ENCODE measurements around the gene TUG1.

DNA sequence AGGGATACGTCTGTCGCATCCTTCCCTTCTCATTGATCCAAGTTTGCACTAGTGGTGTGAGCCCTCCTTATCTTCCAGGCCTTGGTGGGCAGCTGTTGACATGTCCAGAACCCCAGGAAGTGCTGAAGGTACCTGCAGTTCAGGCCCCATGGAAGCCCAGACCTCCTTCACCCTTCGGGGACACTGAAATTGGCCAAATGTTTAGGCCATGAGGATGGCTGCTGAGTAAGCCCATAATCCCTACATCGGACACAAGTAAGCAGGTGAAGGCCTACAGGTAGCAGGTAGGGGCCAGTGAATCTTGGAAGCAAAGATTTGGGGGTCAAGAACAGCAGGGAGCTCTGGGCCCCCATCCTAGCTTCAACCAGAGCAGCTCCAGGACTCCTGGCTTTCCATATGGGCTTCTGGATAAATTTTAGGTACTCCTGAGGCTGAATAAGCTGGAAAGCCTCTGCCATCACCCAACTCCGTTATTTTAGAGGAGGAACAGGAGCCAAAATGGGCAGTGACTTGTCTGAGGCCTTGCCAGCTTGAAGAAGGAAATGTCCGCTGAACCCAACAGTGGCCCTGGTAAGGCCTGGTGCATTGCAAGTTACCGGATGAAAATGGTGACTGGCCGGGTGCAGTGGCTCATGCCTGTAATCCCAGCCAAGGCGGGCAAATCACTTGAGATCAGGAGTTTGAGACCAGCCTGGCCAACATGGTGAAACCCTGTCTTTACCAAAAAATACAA lies 45.7 kb upstream of the TUG1 start:
- TF ChIP-seq, protein P1, sequence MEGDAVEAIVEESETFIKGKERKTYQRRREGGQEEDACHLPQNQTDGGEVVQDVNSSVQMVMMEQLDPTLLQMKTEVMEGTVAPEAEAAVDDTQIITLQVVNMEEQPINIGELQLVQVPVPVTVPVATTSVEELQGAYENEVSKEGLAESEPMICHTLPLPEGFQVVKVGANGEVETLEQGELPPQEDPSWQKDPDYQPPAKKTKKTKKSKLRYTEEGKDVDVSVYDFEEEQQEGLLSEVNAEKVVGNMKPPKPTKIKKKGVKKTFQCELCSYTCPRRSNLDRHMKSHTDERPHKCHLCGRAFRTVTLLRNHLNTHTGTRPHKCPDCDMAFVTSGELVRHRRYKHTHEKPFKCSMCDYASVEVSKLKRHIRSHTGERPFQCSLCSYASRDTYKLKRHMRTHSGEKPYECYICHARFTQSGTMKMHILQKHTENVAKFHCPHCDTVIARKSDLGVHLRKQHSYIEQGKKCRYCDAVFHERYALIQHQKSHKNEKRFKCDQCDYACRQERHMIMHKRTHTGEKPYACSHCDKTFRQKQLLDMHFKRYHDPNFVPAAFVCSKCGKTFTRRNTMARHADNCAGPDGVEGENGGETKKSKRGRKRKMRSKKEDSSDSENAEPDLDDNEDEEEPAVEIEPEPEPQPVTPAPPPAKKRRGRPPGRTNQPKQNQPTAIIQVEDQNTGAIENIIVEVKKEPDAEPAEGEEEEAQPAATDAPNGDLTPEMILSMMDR (IDR thresholded peaks at IDR 0.05; ENCODE audit: low read length): no peak
- no peak for TF ChIP-seq EZH2 (IDR thresholded peaks at IDR 0.05; ENCODE audit: borderline replicate concordance, low read length)

Measured in OCI-LY1 (cell line).